HCT116 (cell line): ENCODE measurements around the gene ADGRV1. TPM values are rescaled to one million over a fixed set of nuclear protein-coding genes. Genes with fewer than 3 reads are reported as not detected.

Source experiments
- ATAC-seq: fragments of 200-7000 bp; cut with Tn5 transposase; 2 replicates; pipeline ENCODE4 v1.9.1; 2020; ENCODE audit warnings: mild to moderate bottlenecking, moderate library complexity
- BruUV-seq: library from RNA; stranded (reverse); fragments of 400-500 nt; replicated peaks from 2 replicates; lab custom pipeline; 2021; lab: Mats Ljungman, UMichigan
- CTCF ChIA-PET: fragments of 300-600 bp; sonication (Branson Sonifier 250); formaldehyde crosslinking; loops from one replicate; lab custom pipeline; 2021; ENCODE audit warnings: antibody characterized with exemption; lab: Charles Lee
- POLR2A ChIA-PET: fragments of 300-600, 350-600 bp; sonication (Branson Sonifier 250); formaldehyde crosslinking; loops from one replicate; lab custom pipeline; 2021; ENCODE audit warnings: antibody characterized with exemption; lab: Charles Lee
- RAD21 ChIA-PET, 2 experiments: fragments of 300-600 bp; sonication (Branson Sonifier 250); formaldehyde crosslinking; loops; one replicate each; lab custom pipeline; 2023; ENCODE audit warnings: low total read pairs in 2 of 2; ENCODE audit not compliant: uncharacterized antibody in 2 of 2, unreplicated experiment in 2 of 2, low non-redundant PET in 1 of 2; lab: Charles Lee
- DNase-seq: peaks from one replicate; pipeline ENCODE4 v3.0.0-alpha.2; 2010; ENCODE audit warnings: low read depth, low spot score
- H2AFZ ChIP-seq: fragments of 200-600 bp; shearing (Covaris generic), sonication (generic); 2 replicates; pipeline ENCODE4 v1.6.1; 2017; ENCODE audit warnings: low read depth, mixed run types, mixed read lengths, antibody characterized with exemption, low read length; ENCODE audit not compliant: poor library complexity, severe bottlenecking
- H3K27ac ChIP-seq: 2 replicates; pipeline ENCODE4 v1.5.1; 2012; ENCODE audit warnings: low read depth, low read length
- H3K27me3 ChIP-seq: fragments of 200-600 bp; sonication (generic); 2 replicates; pipeline ENCODE4 v1.6.1; 2016; ENCODE audit warnings: mixed run types, low read length, mixed read lengths; ENCODE audit not compliant: insufficient read depth
- H3K36me3 ChIP-seq, 2 experiments: fragments of 200-500 bp in 1 of 2; fragments of 200-600 bp in 1 of 2; sonication (Bioruptor generic) in 1 of 2; sonication (generic) in 1 of 2; 2 replicates each; pipeline versions ENCODE4 v1.5.1 to v1.6.1; 2014 to 2016; ENCODE audit warnings: low read length in 2 of 2, inconsistent platforms in 1 of 2, mixed read lengths in 1 of 2, mixed run types in 1 of 2; ENCODE audit not compliant: insufficient read depth in 2 of 2, control insufficient read depth in 1 of 2
- H3K4me1 ChIP-seq, 2 experiments: fragments of 200-600 bp in 1 of 2; sonication (generic) in 1 of 2; 2 replicates each; pipeline versions ENCODE4 v1.5.1 to v1.6.1; 2012 to 2017; ENCODE audit warnings: low read length in 2 of 2, inconsistent platforms in 1 of 2, mild to moderate bottlenecking in 1 of 2, mixed read lengths in 1 of 2, mixed run types in 1 of 2, moderate library complexity in 1 of 2; ENCODE audit not compliant: insufficient read depth in 2 of 2, control insufficient read depth in 1 of 2
- H3K4me2 ChIP-seq: fragments of 200-600 bp; sonication (generic); 2 replicates; pipeline ENCODE4 v1.6.1; 2017; ENCODE audit warnings: mixed run types, low read length, mixed read lengths
- H3K4me3 ChIP-seq, 2 experiments: fragments of 200-600 bp in 1 of 2; sonication (generic) in 1 of 2; replicated peaks in 1 of 2; 2 replicates each; pipeline ENCODE4 v1.5.1; 2011 to 2016; ENCODE audit warnings: low read length in 2 of 2, control low read depth in 1 of 2, low read depth in 1 of 2, mild to moderate bottlenecking in 1 of 2, mixed read lengths in 1 of 2, mixed run types in 1 of 2
- H3K79me2 ChIP-seq: fragments of 200-600 bp; sonication (generic); 2 replicates; pipeline ENCODE4 v1.6.1; 2017; ENCODE audit warnings: mild to moderate bottlenecking, mixed run types, low read length, moderate library complexity, mixed read lengths; ENCODE audit not compliant: insufficient read depth
- H3K9ac ChIP-seq: fragments of 200-600 bp; sonication (generic); 2 replicates; pipeline ENCODE4 v1.6.1; 2016; ENCODE audit warnings: low read length, mixed read lengths
- H3K9me2 ChIP-seq: fragments of 200-600 bp; sonication (generic), shearing (Covaris generic); 2 replicates; pipeline ENCODE4 v1.6.1; 2017; ENCODE audit warnings: mixed run types, mild to moderate bottlenecking, moderate library complexity; ENCODE audit not compliant: insufficient read depth
- H3K9me3 ChIP-seq, 2 experiments: fragments of 200-500 bp in 1 of 2; fragments of 200-600 bp in 1 of 2; sonication (Bioruptor generic) in 1 of 2; sonication (generic) in 1 of 2; 2 replicates each; pipeline ENCODE4 v1.6.1; 2014 to 2017; ENCODE audit warnings: low read length in 2 of 2, mixed read lengths in 2 of 2, inconsistent platforms in 1 of 2, low read depth in 1 of 2, mild to moderate bottlenecking in 1 of 2, mixed run types in 1 of 2, moderate library complexity in 1 of 2; ENCODE audit not compliant: control insufficient read depth in 1 of 2, insufficient read depth in 1 of 2
- H4K20me1 ChIP-seq: fragments of 200-600 bp; sonication (generic), shearing (Covaris generic); 2 replicates; pipeline ENCODE4 v1.6.1; 2017; ENCODE audit warnings: mixed run types, mild to moderate bottlenecking, moderate library complexity; ENCODE audit not compliant: insufficient read depth
- CBX3 ChIP-seq: IDR thresholded peaks from 2 replicates; pipeline ENCODE4 v1.6.1; 2012; ENCODE audit warnings: low read depth
- EZH2phosphoT487 ChIP-seq: fragments of 200-600 bp; IDR thresholded peaks from 2 replicates; pipeline ENCODE4 v1.6.1; 2018; ENCODE audit warnings: antibody characterized with exemption, borderline replicate concordance
- JUND ChIP-seq: IDR thresholded peaks from 2 replicates; pipeline ENCODE4 v1.6.1; 2012
- MAX ChIP-seq: IDR thresholded peaks from 2 replicates; pipeline ENCODE4 v1.6.1; 2012
- POLR2AphosphoS5 ChIP-seq: IDR thresholded peaks from 2 replicates; pipeline ENCODE4 v1.6.1; 2011; ENCODE audit warnings: mild to moderate bottlenecking, low read depth, low read length, moderate library complexity
- REST ChIP-seq: IDR thresholded peaks from 2 replicates; pipeline ENCODE4 v1.6.1; 2012; ENCODE audit warnings: low read depth
- SIN3A ChIP-seq: IDR thresholded peaks from 2 replicates; pipeline ENCODE4 v1.6.1; 2012; ENCODE audit warnings: low read depth
- SP1 ChIP-seq: IDR thresholded peaks from 2 replicates; pipeline ENCODE4 v1.6.1; 2012; ENCODE audit warnings: low read depth
- YY1 ChIP-seq: IDR thresholded peaks from 2 replicates; pipeline ENCODE4 v1.6.1; 2011; ENCODE audit warnings: low read length, low read depth, moderate library complexity, mild to moderate bottlenecking; ENCODE audit not compliant: insufficient replicate concordance; ENCODE audit errors: extremely low read depth
- intact Hi-C: fragments of 100-400 bp; cut with micrococcal nuclease; formaldehyde crosslinking; loops from 2 replicates; pipeline ENCODE4 v1.10.0; 2022
- total RNA-seq: library from RNA; stranded (reverse); gene quantifications from one replicate; pipeline ENCODE4 v1.2.1, GENCODE V29; 2021; ENCODE audit not compliant: unreplicated experiment

ADGRV1 gene
- total RNA-seq, 1 experiment from 2014 or later = 6.0 TPM

- Histone ChIP-seq H3K27ac (no peak overlapping the region), H3K36me3 (no peaks in the 10 kb centered on the region), H3K9ac (no peak overlapping the region), H2AFZ (no peak overlapping the region), H3K9me3 (no peaks in the 10 kb centered on the region), H3K4me1 (peaks cover 0 to 8% of the 10 kb centered on the region in 2 experiments; a peak in 2 of 4 replicates), H4K20me1 (no peaks in the 10 kb centered on the region), H3K27me3 (no peaks in the 10 kb centered on the region), H3K4me3 (no peak overlapping the region), H3K4me2 (no peak overlapping the region), H3K9me2 (no peaks in the 10 kb centered on the region), H3K79me2 (no peaks in the 10 kb centered on the region)
- TF ChIP-seq CBX3 = no peak
- no peak for TF ChIP-seq SP1
- no peak for DNase-seq
- ChIA-PET POLR2A (interaction anchor here (0.7 kb wide), 2 partner anchors 10 to 138 kb away, joined by 3 read pairs; partner anchors contain the start of gene CETN3), CTCF (no interaction called here), RAD21 (no interaction called here)
- intact Hi-C loops = no loop called here
- no peak for ATAC-seq
- BruUV-seq = no TSS peak
Measured at GRCh38 chr5:90547072-90547536, 11.5 kb upstream of the ADGRV1 start.

- peak overlapping the region; percentile 61 for H3K4me2 ChIP-seq
Measured at GRCh38 chr5:90548069-90548593, 10.5 kb upstream of the ADGRV1 start.

More at GRCh38 chr5:90548069-90548593, 10.5 kb upstream of the ADGRV1 start:
- peak overlapping the region; percentile 95 for H2AFZ ChIP-seq
- H3K27me3 ChIP-seq = no peaks in the 10 kb centered on the region
- no peaks in the 10 kb centered on the region for H3K36me3 ChIP-seq
- H3K27ac ChIP-seq = no peak overlapping the region
- RAD21 ChIA-PET = no interaction called here
- peak overlapping the region in 1 of 2 experiments; percentile 30; a peak in 1 of 4 replicates for H3K4me3 ChIP-seq
- H3K9ac ChIP-seq = no peak overlapping the region
- no peaks in the 10 kb centered on the region for H3K9me3 ChIP-seq
- POLR2A ChIA-PET = no interaction called here
- TF ChIP-seq SIN3A (no peak), YY1 (peak; percentile 21), POLR2AphosphoS5 (no peak), EZH2phosphoT487 (no peak), MAX (peak; percentile 27; the same call in 1 of the 2 replicates), REST (no peak), JUND (peak; percentile 33; the same call in 1 of the 2 replicates)
- intact Hi-C loops = no loop called here
- BruUV-seq = no TSS peak
- H4K20me1 ChIP-seq = no peaks in the 10 kb centered on the region
- ATAC-seq (peak; percentile 73), DNase-seq (peak; percentile 42)
- peaks cover 0 to 8% of the 10 kb centered on the region in 2 experiments; a peak in 2 of 4 replicates for H3K4me1 ChIP-seq
- no peaks in the 10 kb centered on the region for H3K9me2 ChIP-seq
- CTCF ChIA-PET = no interaction called here
- H3K79me2 ChIP-seq = no peaks in the 10 kb centered on the region
